AG09309 (cell line): ENCODE results near the gene AGMAT.

Experiments used
- DNase-seq: peaks from one replicate; pipeline ENCODE4 v3.0.0-alpha.2; 2010; ENCODE audit warnings: low read depth
- H3K4me3 ChIP-seq: 2 replicates; pipeline ENCODE4 v1.5.1; 2011; ENCODE audit warnings: mild to moderate bottlenecking, low read depth, low read length, moderate library complexity; ENCODE audit not compliant: control insufficient read depth
- CTCF ChIP-seq: IDR thresholded peaks from 2 replicates; pipeline ENCODE4 v1.5.1; 2011; ENCODE audit warnings: mild to moderate bottlenecking, low read depth, low read length, inconsistent platforms; ENCODE audit not compliant: insufficient read depth, control insufficient read depth; ENCODE audit errors: missing control alignments

The AGMAT gene

GRCh38 chr1:15620155-15620545, 35.3 kb upstream of the AGMAT start:
- TF ChIP-seq CTCF: no peak
- no peak for DNase-seq
- H3K4me3 ChIP-seq: no peak overlapping the region

GRCh38 chr1:15618655-15619525, 34.0 kb upstream of the AGMAT start:
- H3K4me3 ChIP-seq: peak overlapping the region; percentile 100
- DNase-seq: peak; percentile 74
- TF ChIP-seq CTCF: no peak

GRCh38 chr1:15618077-15618654, 33.3 kb upstream of the AGMAT start:
- peak overlapping the region; percentile 100 for H3K4me3 ChIP-seq
- DNase-seq: no peak
- TF ChIP-seq CTCF: no peak

GRCh38 chr1:15617173-15618076, 32.6 kb upstream of the AGMAT start, which contains the start of gene DDI2:
TSS of gene DDI2 (plus strand) at chr1:15617458. CDS start at chr1:15617671, 213 bp downstream.
- H3K4me3 ChIP-seq: peak within 1 kb of the TSS; percentile 100
- no peak for TF ChIP-seq CTCF
- DNase-seq: peak; percentile 89

- no peak for DNase-seq
Observed at GRCh38 chr1:15616373-15617172, 31.7 kb upstream of the AGMAT start.

More at GRCh38 chr1:15616373-15617172, 31.7 kb upstream of the AGMAT start:
- peak overlapping the region; percentile 54 for H3K4me3 ChIP-seq
- no peak for TF ChIP-seq CTCF
